Measurements from ENCODE around the gene ZC3H12C.

ZC3H12C gene

GRCh38 chr11:110217223-110217877 is 124.2 kb downstream of the ZC3H12C start:
- DNase-seq (ENCODE audit: low read depth in 2 of 2), result no peak

GRCh38 chr11:110217936-110218335 is 124.7 kb downstream of the ZC3H12C start:
- no peak for DNase-seq (ENCODE audit: low read depth in 2 of 2)

GRCh38 chr11:110219006-110219785 is 126.0 kb downstream of the ZC3H12C start:
- no peak for DNase-seq (ENCODE audit: low read depth in 2 of 2)

Measured in stimulated activated CD8-positive, alpha-beta memory T cell treated with anti-CD3 and anti-CD28 coated beads, Interleukin-2, amount 100 ng/mL, for 1 hour (primary cell).